ENCODE results near the gene LTBP4.

Gene LTBP4

DNA sequence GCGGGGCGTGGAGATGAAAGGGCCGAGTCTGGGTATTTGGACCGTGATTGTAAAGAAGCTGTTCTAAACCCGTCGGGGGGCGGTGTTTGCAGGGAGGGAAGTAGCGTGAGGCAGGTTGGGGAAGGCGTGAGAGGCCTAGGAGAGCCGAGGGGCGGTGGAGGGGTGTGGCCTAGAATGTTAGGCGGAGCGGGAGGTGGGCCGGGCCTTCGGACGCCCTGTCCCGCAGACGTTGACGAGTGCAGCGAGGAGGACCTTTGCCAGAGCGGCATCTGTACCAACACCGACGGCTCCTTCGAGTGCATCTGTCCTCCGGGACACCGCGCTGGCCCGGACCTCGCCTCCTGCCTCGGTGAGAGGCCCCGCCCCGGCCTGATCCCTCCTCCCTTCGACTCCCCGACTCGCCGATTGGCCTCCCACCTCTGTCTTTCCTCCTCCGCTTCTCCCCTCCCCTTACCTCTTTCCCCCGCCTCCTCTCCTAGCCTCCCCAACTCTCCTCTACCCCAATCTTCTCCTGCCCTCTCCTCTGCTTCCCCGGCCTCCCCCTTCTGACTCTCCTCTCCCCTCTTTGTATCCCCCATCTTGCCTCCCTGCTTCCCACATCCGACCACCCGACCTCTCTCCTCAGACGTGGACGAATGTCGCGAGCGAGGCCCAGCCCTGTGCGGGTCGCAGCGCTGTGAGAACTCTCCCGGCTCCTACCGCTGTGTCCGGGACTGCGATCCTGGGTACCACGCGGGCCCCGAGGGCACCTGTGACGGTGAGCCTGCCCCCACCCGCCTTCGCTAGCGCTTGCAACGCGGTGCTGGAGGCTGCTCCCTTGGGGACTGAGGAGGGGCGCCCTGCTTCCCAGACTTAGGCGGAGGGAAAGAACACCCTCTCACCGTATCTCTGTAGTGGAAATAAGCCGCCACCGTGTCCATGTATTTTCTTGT is 12.8 kb downstream of the LTBP4 start:
- Histone ChIP-seq H3K4me2 (ENCODE audit: low read length) (peak overlapping the region; percentile 83), H3K4me1 (ENCODE audit: control insufficient read depth, low read length) (peaks cover 38% of the 10 kb centered on the region), H3K27ac (ENCODE audit: low read depth, low read length) (peak overlapping the region; percentile 75), H4K20me1 (ENCODE audit: control insufficient read depth, insufficient read depth, low read depth, low read length) (no peaks in the 10 kb centered on the region), H3K9me3 (ENCODE audit: control insufficient read depth, insufficient read depth, low read length) (no peaks in the 10 kb centered on the region), H3K9me2 (replicated peaks; ENCODE audit: control insufficient read depth, low read length) (no peaks in the 10 kb centered on the region), H3K36me3 (ENCODE audit: control insufficient read depth, low read length) (no peaks in the 10 kb centered on the region), H3F3A (ENCODE audit: control insufficient read depth, insufficient read depth) (peaks cover 7% of the 10 kb centered on the region), H3K27me3 (ENCODE audit: control insufficient read depth, low read length) (no peaks in the 10 kb centered on the region), H3K4me3 (ENCODE audit: low read length) (peak overlapping the region; percentile 82), H3K79me2 (ENCODE audit: control insufficient read depth, low read length) (no peaks in the 10 kb centered on the region)
- TF ChIP-seq EZH2phosphoT487 (IDR thresholded peaks at IDR 0.05; ENCODE audit: borderline replicate concordance, low read length), result no peak
- TF ChIP-seq, protein P1, sequence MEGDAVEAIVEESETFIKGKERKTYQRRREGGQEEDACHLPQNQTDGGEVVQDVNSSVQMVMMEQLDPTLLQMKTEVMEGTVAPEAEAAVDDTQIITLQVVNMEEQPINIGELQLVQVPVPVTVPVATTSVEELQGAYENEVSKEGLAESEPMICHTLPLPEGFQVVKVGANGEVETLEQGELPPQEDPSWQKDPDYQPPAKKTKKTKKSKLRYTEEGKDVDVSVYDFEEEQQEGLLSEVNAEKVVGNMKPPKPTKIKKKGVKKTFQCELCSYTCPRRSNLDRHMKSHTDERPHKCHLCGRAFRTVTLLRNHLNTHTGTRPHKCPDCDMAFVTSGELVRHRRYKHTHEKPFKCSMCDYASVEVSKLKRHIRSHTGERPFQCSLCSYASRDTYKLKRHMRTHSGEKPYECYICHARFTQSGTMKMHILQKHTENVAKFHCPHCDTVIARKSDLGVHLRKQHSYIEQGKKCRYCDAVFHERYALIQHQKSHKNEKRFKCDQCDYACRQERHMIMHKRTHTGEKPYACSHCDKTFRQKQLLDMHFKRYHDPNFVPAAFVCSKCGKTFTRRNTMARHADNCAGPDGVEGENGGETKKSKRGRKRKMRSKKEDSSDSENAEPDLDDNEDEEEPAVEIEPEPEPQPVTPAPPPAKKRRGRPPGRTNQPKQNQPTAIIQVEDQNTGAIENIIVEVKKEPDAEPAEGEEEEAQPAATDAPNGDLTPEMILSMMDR (IDR thresholded peaks at IDR 0.05; ENCODE audit: low read depth, low read length, poor library complexity, severe bottlenecking), result peak; percentile 13

DNA sequence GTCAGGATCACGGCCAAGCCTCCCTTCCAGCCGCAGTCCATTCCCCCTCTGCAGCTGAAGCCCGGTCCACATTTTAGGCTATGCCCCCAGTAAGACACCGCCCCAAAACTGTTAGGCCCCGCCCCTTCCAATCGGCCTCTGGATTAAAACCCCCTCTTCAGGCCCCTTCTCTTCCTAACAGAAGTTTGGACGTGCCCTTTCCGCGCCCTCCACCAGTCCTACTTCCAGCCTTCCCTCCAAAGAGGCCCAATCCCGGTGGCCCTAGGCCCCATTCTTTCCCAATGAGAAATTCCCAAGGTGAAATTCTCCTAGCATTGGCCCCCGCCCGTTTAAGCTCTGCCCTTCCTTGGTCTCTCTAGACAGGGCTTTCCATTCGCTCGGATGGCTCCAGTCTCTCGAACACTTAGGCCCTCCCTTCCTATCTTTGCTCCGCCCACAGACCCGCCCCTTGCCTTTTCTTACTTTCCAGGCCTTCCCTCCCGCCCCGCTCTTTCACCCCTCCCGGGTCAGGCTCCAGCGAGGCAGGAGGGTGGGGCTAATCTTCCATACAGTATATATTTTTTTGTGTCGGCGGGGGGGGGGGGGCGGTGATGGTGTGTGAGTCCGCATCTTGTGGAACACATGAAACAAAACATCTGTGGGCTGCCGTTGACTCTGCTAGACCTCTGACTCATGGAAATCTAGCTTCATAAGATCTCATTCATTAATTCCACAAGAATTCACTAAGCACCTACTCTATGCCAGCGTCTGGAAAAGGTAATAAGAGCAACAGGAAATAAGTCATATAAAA is 13.6 kb downstream of the LTBP4 start:
- Histone ChIP-seq H3K27me3 (ENCODE audit: control insufficient read depth, low read length) (no peaks in the 10 kb centered on the region), H3K4me3 (ENCODE audit: low read length) (peak overlapping the region; percentile 82)

DNA sequence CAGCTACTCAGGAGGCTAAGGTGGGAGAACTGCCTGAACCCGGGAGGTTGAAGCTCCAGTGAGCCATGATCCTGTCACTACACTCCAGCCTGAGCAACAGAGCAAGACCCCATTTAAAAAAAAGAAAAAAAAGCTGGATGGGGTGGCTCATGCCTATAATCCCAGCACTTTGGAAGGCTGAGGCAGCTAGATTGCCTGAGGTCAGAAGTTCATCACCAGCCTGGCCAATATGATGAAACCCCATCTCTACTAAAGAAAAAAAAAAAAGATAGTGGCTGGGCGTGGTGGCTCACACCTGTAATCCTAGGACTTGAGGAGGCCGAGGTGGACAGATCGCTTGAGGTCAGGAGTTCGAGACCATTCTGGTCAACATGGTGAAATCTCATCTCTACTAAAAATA is 15.0 kb downstream of the LTBP4 start:
- peaks cover 19% of the 10 kb centered on the region for H3K4me1 ChIP-seq (ENCODE audit: control insufficient read depth, low read length)
- no peak for TF ChIP-seq EZH2phosphoT487 (IDR thresholded peaks at IDR 0.05; ENCODE audit: borderline replicate concordance, low read length)
- TF ChIP-seq, protein P1 (IDR thresholded peaks at IDR 0.05; ENCODE audit: low read depth, low read length, poor library complexity, severe bottlenecking), result no peak
- H4K20me1 ChIP-seq (ENCODE audit: control insufficient read depth, insufficient read depth, low read depth, low read length), result no peaks in the 10 kb centered on the region
- H3K27me3 ChIP-seq (ENCODE audit: control insufficient read depth, low read length), result no peaks in the 10 kb centered on the region
- H3K9me2 ChIP-seq (replicated peaks; ENCODE audit: control insufficient read depth, low read length), result no peaks in the 10 kb centered on the region
- H3F3A ChIP-seq (ENCODE audit: control insufficient read depth, insufficient read depth), result peaks cover 4% of the 10 kb centered on the region; the same call in 1 of the 2 replicates
- no peak overlapping the region for H3K27ac ChIP-seq (ENCODE audit: low read depth, low read length)
- H3K9me3 ChIP-seq (ENCODE audit: control insufficient read depth, insufficient read depth, low read length), result no peaks in the 10 kb centered on the region
- H3K4me3 ChIP-seq (ENCODE audit: low read length), result no peak overlapping the region
- no peaks in the 10 kb centered on the region for H3K36me3 ChIP-seq (ENCODE audit: control insufficient read depth, low read length)
- H3K79me2 ChIP-seq (ENCODE audit: control insufficient read depth, low read length), result no peaks in the 10 kb centered on the region
- no peak overlapping the region for H3K4me2 ChIP-seq (ENCODE audit: low read length)

More for the DNA sequence above, 13.6 kb downstream of the LTBP4 start:
- H3K79me2 ChIP-seq (ENCODE audit: control insufficient read depth, low read length), result no peaks in the 10 kb centered on the region
- no peaks in the 10 kb centered on the region for H3K36me3 ChIP-seq (ENCODE audit: control insufficient read depth, low read length)
- TF ChIP-seq EZH2phosphoT487 (IDR thresholded peaks at IDR 0.05; ENCODE audit: borderline replicate concordance, low read length), result no peak
- TF ChIP-seq, protein P1 (IDR thresholded peaks at IDR 0.05; ENCODE audit: low read depth, low read length, poor library complexity, severe bottlenecking), result no peak
- no peaks in the 10 kb centered on the region for H3K9me2 ChIP-seq (replicated peaks; ENCODE audit: control insufficient read depth, low read length)
- no peaks in the 10 kb centered on the region for H4K20me1 ChIP-seq (ENCODE audit: control insufficient read depth, insufficient read depth, low read depth, low read length)
- peak overlapping the region; percentile 75 for H3K27ac ChIP-seq (ENCODE audit: low read depth, low read length)
- H3K4me1 ChIP-seq (ENCODE audit: control insufficient read depth, low read length), result peaks cover 29% of the 10 kb centered on the region
- peak overlapping the region; percentile 83 for H3K4me2 ChIP-seq (ENCODE audit: low read length)
- no peaks in the 10 kb centered on the region for H3K9me3 ChIP-seq (ENCODE audit: control insufficient read depth, insufficient read depth, low read length)
- H3F3A ChIP-seq (ENCODE audit: control insufficient read depth, insufficient read depth), result peaks cover 7% of the 10 kb centered on the region
